Astrocyte of the cerebellum (primary cell): ENCODE measurements around the gene MYOG.

ENCODE experiments used
- DNase-seq: peaks from one replicate; pipeline ENCODE4 v3.0.0-alpha.2; 2011; ENCODE audit warnings: low read depth
- H3K4me3 ChIP-seq: 2 replicates; pipeline ENCODE4 v1.5.1; 2011; ENCODE audit warnings: mild to moderate bottlenecking, low read depth, low read length, moderate library complexity
- CTCF ChIP-seq: IDR thresholded peaks from 2 replicates; pipeline ENCODE4 v1.5.1; 2012; ENCODE audit warnings: low read length, low read depth, moderate library complexity, mild to moderate bottlenecking; ENCODE audit errors: missing control alignments
- in situ Hi-C: cut with HindIII; loops from 2 replicates; pipeline ENCODE4 v1.10.0; 2017; ENCODE audit warnings: low sequenced_read_pairs

The MYOG gene

DNA sequence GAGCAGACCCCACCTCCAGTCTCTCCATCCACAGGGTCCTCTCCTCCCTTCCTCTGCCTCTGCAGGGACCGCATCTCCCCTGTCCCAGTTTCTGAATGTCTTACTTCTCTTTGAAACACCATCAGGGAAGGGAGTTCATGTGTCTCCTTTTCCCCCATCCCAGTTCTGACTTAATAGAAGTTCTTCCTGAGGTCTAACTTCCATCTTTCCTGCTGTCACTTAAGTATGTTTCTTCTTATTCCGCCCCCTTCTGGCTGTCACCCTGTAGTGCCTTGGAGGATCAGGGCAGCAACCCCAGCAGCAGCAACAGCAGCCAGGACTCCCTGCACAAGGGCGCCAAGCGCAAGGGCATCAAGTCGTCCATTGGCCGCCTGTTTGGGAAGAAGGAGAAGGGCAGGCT is 29.3 kb downstream of the MYOG start:
- in situ Hi-C loops = loop anchor here (5.0 kb wide), 1 partner anchor 171 kb away; the partner anchor contains the start of gene CHIT1
- no peak for DNase-seq
- no peak overlapping the region for H3K4me3 ChIP-seq
- TF ChIP-seq CTCF = peak; percentile 10

GRCh38 chr1:203056012-203056411 is 29.8 kb downstream of the MYOG start:
- in situ Hi-C loops = loop anchor here (5.0 kb wide), 1 partner anchor 171 kb away; the partner anchor contains the start of gene CHIT1
- DNase-seq = no peak
- no peak overlapping the region for H3K4me3 ChIP-seq
- TF ChIP-seq CTCF = no peak

GRCh38 chr1:203055161-203055799 is 30.5 kb downstream of the MYOG start:
- in situ Hi-C loops = loop anchor here (5.0 kb wide), 1 partner anchor 172 kb away; the partner anchor contains the start of gene CHIT1
- no peak for DNase-seq
- no peak overlapping the region for H3K4me3 ChIP-seq
- TF ChIP-seq CTCF = no peak

GRCh38 chr1:203054642-203055041 is 31.2 kb downstream of the MYOG start:
- H3K4me3 ChIP-seq = no peak overlapping the region
- no peak for DNase-seq
- TF ChIP-seq CTCF = no peak
- in situ Hi-C loops = loop anchor here (5.0 kb wide), 1 partner anchor 173 kb away; the partner anchor contains the start of gene CHIT1

DNA sequence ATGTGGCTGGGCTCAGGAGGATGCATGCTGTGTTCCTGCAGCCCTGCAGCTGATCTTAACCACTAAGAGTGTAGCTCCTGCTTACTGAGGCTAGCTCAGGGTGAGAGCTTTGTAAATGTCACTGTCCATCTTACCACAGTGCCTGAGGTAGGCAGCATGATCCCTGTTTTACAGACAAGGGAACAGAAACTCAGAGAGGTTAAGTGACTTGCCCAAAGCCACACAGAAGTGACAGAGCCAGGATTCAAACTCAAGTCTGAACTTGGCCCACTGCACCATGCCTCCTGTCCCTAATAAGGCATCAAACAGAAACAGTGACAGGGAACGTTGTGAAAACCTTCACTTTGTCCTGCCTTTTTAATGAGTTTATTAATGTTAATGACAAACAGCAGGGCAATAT is 31.6 kb downstream of the MYOG start:
- no peak for TF ChIP-seq CTCF
- in situ Hi-C loops = no loop called here
- H3K4me3 ChIP-seq = no peak overlapping the region
- DNase-seq = no peak

DNA sequence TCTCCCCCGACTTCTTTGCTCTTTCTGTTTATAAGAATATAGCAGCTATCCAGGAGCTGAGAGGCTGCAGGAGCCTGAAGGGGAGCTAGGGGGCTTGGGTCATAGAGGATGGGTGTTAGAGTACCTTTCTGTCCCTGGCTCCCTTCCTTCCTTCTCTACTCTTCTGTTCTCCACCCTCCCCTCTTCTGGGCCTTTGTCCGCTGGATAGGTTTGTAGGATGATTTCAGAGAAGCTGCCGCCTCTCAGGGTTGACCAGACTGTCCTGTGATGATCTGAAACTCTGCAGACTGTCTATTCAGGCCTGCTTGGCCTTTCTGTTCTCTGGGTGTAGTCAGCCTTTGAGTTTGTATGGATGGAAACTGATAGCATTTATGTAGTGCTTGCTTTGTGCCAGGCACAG is 33.2 kb downstream of the MYOG start:
- H3K4me3 ChIP-seq = no peak overlapping the region
- no peak for DNase-seq
- in situ Hi-C loops = no loop called here
- no peak for TF ChIP-seq CTCF
